Transverse colon (tissue), 4 donors: ENCODE measurements around the gene DNAJC5. TPM values are rescaled to one million over a fixed set of nuclear protein-coding genes. Genes with fewer than 3 reads are reported as not detected.
"Not testable (repeated sequence)": the region's sequence is repeated elsewhere in the genome, so short reads cannot be mapped to it uniquely, and the experiment has no call there.

ENCODE experiments used
- DNase-seq: peaks from one replicate; pipeline ENCODE4 v3.0.0-alpha.2; 2019
- H3K27ac ChIP-seq, 4 donors: fragments of 200-600 bp; sonication (generic); 2 replicates each; pipeline ENCODE4 v1.5.1; 2016 to 2018; ENCODE audit warnings: inconsistent platforms in 4 of 4
- H3K27me3 ChIP-seq: fragments of 200-600 bp; sonication (generic); 2 replicates; pipeline ENCODE4 v1.5.1; 2017; ENCODE audit warnings: inconsistent platforms
- H3K36me3 ChIP-seq, 4 donors: fragments of 200-600 bp; sonication (generic); 2 replicates each; pipeline ENCODE4 v1.5.1; 2017 to 2019; ENCODE audit warnings: inconsistent platforms in 4 of 4
- H3K4me1 ChIP-seq, 4 donors: fragments of 200-600 bp; sonication (generic); 2 replicates each; pipeline ENCODE4 v1.5.1; 2017 to 2020; ENCODE audit warnings: inconsistent platforms in 4 of 4
- H3K4me3 ChIP-seq, 4 donors: fragments of 200-600 bp; sonication (generic); 1 replicate in 1 of 4; 2 replicates in 3 of 4; pipeline versions ENCODE4 v1.5.1 to v1.6.1; 2017 to 2019; ENCODE audit warnings: inconsistent platforms in 4 of 4
- H3K9me3 ChIP-seq, 2 donors: fragments of 200-600 bp; sonication (generic); 2 replicates each; pipeline ENCODE4 v1.5.1; 2017 to 2019; ENCODE audit warnings: inconsistent platforms in 2 of 2
- EP300 ChIP-seq: sonication (generic); formaldehyde crosslinking; IDR thresholded peaks from one replicate; pipeline ENCODE4 v1.6.1; 2017; ENCODE audit warnings: antibody characterized with exemption, low read depth
- POLR2A ChIP-seq: fragments of 450-650 bp; IDR thresholded peaks from one replicate; pipeline ENCODE4 v1.6.1; 2016; ENCODE audit warnings: antibody characterized with exemption, mild to moderate bottlenecking, moderate library complexity
- POLR2AphosphoS5 ChIP-seq, 3 donors: sonication (generic); formaldehyde crosslinking; IDR thresholded peaks; one replicate each; pipeline ENCODE4 v1.6.1; 2016; ENCODE audit warnings: antibody characterized with exemption in 3 of 3
- WGBS, 2 donors: methylation state at CpG; one replicate each; pipeline ENCODE4 v1.1.5; 2018; ENCODE audit warnings: low coverage in 1 of 2; 5-methylcytosine and 5-hydroxymethylcytosine counted together
- in situ Hi-C, 4 donors: fragments of 200-750 bp; cut with MboI; loops; one replicate each; pipeline versions ENCODE4 v1.15.0 to v1.15.1; 2017; ENCODE audit warnings: low sequenced_read_pairs in 3 of 4, low pct_ligation_motif_present in 1 of 4, low pct_unique_long_range_greater_than_20kb in 1 of 4
- intact Hi-C: fragments of 100-400 bp; cut with DNase I; formaldehyde crosslinking; loops from one replicate; pipeline ENCODE4 v1.15.1; 2023; ENCODE audit warnings: low total_unique reads
- total RNA-seq, 4 donors: library from RNA; depleted of rRNA; stranded (reverse); fragments of >200 nt; gene quantifications; one replicate each; pipeline ENCODE4 v1.1.0, GENCODE V29; 2016
- TF ChIP-seq, protein P1 (sequence below), 5 experiments: fragments of 200-600 bp in 3 of 5; fragments of 450-650 bp in 2 of 5; sonication (generic) in 3 of 5; IDR thresholded peaks; 1 replicate in 2 of 5; 2 replicates in 3 of 5; pipeline ENCODE4 v1.5.1; 2016 to 2017; ENCODE audit warnings: antibody characterized with exemption in 5 of 5, inconsistent platforms in 3 of 5, mild to moderate bottlenecking in 2 of 5, moderate library complexity in 1 of 5

The DNAJC5 gene
- total RNA-seq, 4 donors from 2014 or later = 59.9 to 77.3 (median 71.4) TPM

DNA sequence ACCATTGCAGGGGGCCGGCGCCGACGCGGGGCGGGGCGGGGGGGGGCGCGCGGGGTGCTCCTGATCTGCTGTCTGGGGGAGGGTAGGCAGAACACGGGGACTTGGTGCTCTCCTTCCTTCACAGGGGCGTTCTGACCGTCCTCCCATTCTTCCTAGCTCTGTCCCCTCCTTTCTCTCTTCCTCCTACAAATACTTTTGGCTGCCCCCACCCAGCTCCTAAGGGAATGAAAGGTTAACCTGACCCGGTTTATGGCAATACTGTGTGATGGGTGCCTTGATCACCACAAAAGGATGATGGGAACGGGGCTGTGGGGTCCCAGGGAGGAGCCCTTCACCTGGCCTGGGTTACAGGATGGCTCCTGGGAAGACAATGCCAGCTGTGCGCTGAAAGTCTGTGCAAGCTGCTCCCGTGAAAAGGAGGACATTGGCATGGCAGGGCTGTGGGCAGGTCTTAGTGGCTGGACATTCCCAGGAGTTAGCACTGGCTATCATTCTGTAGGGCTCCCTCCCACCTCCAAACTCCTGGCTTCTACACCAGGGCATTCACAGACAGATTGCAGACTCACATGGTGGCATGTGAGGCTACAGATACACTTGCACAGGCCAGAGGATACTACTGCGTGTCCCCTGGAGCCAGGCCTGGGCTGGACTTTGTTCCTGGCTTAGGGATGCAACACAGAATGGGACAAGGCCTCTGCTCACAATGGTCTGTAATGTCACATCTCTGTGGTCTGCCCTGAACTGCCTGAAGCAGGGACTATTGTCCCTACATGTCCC lies 31.7 kb upstream of the DNAJC5 start:
- DNase-seq = no peak
- H3K36me3 ChIP-seq = no peaks in the 10 kb centered on the region
- H3K9me3 ChIP-seq = no peaks in the 10 kb centered on the region
- peaks cover 20 to 36% (median 25%) of the 10 kb centered on the region in 4 donors for H3K4me1 ChIP-seq
- intact Hi-C loops (no loop called here), in situ Hi-C loops (no loop called here)
- peak overlapping the region in 2 of 4 donors; percentile 77 to 92 for H3K4me3 ChIP-seq
- 88% methylated on average over 18 of the region's 18 CpGs; no CpG with 5 or more reads in 1 of the 2 donors for WGBS, 2 donors
- TF ChIP-seq POLR2AphosphoS5 (IDR thresholded peaks at IDR 0.05) = no peak
- no peak for TF ChIP-seq POLR2A
- no peak for TF ChIP-seq EP300
- TF ChIP-seq, protein P1, sequence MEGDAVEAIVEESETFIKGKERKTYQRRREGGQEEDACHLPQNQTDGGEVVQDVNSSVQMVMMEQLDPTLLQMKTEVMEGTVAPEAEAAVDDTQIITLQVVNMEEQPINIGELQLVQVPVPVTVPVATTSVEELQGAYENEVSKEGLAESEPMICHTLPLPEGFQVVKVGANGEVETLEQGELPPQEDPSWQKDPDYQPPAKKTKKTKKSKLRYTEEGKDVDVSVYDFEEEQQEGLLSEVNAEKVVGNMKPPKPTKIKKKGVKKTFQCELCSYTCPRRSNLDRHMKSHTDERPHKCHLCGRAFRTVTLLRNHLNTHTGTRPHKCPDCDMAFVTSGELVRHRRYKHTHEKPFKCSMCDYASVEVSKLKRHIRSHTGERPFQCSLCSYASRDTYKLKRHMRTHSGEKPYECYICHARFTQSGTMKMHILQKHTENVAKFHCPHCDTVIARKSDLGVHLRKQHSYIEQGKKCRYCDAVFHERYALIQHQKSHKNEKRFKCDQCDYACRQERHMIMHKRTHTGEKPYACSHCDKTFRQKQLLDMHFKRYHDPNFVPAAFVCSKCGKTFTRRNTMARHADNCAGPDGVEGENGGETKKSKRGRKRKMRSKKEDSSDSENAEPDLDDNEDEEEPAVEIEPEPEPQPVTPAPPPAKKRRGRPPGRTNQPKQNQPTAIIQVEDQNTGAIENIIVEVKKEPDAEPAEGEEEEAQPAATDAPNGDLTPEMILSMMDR (IDR thresholded peaks at IDR 0.05) = no peak
- H3K27ac ChIP-seq = peak overlapping the region; percentile 92 to 96 (median 94)
- peaks cover 6% of the 10 kb centered on the region for H3K27me3 ChIP-seq

DNA sequence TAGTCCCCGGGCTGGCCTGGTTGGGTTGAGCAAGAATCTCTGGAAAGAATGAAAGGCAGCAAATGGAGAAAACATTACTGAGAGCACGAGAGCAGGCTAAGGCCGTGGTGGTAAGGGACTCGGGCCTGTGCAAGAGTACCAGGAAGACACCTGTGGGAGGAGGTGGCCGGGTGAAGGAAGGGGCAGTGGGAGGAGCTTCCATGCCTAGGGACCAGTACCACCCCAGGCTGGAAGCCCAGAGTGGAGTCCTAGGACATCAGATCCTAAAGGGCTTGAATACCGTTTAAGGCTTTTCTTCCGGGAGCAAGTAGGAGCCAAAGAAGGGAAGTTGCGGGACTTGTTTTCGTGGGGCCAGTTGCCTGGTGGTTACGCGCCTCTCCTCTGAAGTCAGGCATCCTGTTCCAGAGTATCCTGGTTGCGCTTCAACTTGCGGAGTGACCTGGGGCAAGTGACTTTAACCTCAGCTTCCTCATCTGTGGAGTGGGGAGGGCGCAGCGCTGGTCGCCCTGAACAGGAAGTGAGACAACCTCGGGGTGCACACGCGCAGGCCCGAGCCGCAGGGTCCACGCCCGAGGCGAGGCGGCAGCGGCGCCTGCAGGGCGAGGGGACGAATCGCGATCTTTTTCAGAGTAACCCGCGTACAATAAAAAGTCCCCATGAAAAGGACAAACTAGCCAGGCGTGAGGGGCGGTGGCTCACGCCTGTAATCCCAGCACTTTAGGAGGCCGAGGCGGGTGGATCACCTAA lies 31.0 kb upstream of the DNAJC5 start:
- Histone ChIP-seq H3K9me3 (no peaks in the 10 kb centered on the region), H3K27ac (peak overlapping the region; percentile 92 to 96 (median 94)), H3K4me3 (peak overlapping the region; percentile 77 to 92 (median 86)), H3K36me3 (peaks cover 0 to 4% (median 1%) of the 10 kb centered on the region in 4 donors), H3K4me1 (peaks cover 19 to 29% (median 22%) of the 10 kb centered on the region in 4 donors), H3K27me3 (no peaks in the 10 kb centered on the region)
- WGBS, 2 donors = 4 to 8% methylated on average over 5 to 31 of the region's 38 CpGs
- DNase-seq = peak; percentile 91
- intact Hi-C loops = no loop called here
- in situ Hi-C loops = no loop called here
- TF ChIP-seq POLR2A = no peak
- TF ChIP-seq, protein P1 (IDR thresholded peaks at IDR 0.05) = peak; percentile 46 to 75 (median 61)
- TF ChIP-seq POLR2AphosphoS5 (IDR thresholded peaks at IDR 0.05) = peak; percentile 46 to 81 (median 69)
- TF ChIP-seq EP300 = no peak

DNA sequence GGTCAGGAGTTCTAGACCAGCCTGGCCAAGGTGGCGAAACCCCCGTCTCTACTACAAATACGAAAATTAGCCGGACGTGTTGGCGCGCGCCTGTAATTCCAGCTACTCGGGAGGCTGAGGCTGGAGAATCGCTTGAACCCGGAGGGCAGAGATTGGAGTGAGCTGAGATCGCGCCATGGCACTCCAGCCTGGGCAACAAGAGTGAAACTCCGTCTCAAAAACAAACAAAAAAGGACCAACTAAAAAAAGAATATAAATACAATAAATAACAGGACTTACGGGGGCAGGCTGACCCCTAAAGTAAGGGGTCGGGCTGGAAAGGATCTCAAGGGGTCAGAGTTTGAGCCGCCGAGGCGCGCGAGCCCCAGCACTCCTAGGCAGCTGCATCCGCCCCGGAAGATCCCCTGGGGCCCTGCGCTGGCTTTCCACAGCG lies 30.4 kb upstream of the DNAJC5 start:
- TF ChIP-seq POLR2A (no peak), POLR2AphosphoS5 (IDR thresholded peaks at IDR 0.05) (no peak), EP300 (no peak)
- TF ChIP-seq, protein P1 (IDR thresholded peaks at IDR 0.05) = peak in 1 of 5 experiments; percentile 12
- in situ Hi-C loops (no loop called here), intact Hi-C loops (no loop called here)
- no peak for DNase-seq
- Histone ChIP-seq H3K27me3 (no peaks in the 10 kb centered on the region), H3K36me3 (peaks cover 0 to 10% (median 4%) of the 10 kb centered on the region in 4 donors), H3K27ac (peak overlapping the region; percentile 92 to 96 (median 94)), H3K4me3 (peak overlapping the region; percentile 77 to 92 (median 86)), H3K9me3 (no peaks in the 10 kb centered on the region), H3K4me1 (peaks cover 19 to 24% (median 22%) of the 10 kb centered on the region in 4 donors)
- WGBS, 2 donors = 0% methylated on average over 4 to 25 of the region's 25 CpGs

DNA sequence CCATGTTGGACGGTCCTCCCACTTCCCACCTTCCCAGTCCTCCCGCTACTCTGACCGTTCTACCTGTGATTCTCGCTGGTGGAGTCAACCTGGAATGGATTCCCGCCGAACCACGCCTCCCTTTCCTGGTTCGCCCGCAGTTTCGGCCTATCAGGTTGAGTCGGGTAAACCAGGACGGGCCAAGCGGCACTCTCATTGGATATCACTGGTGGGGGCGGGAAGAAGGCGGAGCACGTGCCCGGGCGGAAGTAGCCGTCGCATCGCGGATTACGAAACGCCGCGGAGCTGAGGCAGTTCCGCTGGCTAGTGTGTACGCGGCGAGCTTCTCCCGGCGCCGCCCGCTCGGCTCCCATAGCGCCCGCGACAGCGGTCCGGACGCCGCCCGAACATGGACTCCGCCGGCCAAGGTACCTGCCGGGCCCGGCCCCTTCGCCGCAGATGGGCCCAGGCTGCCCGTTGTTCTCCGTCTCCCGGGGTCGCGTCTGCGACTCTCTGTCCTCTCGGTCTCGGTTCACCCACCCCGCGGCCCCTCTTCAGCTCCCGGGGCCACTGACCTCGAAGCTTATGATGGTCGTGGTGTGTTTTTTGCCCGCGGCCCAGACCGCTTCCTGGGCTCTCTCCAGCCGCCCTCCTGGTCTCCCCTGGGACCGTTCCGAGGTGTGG lies 29.8 kb upstream of the DNAJC5 start, which contains the start of gene TPD52L2:
TSS of gene TPD52L2 (plus strand) at position 293 of the 663 bp plus-strand sequence. CDS start at position 389, 96 bp downstream.
- Histone ChIP-seq H3K4me3 (peak within 1 kb of the TSS; percentile 77 to 92 (median 86)), H3K4me1 (peaks cover 19 to 24% (median 22%) of the 10 kb centered on the region in 4 donors), H3K9me3 (no peaks in the 10 kb centered on the region), H3K36me3 (peaks cover 0 to 16% (median 7%) of the 10 kb centered on the region in 4 donors), H3K27me3 (no peaks in the 10 kb centered on the region), H3K27ac (peak within 1 kb of the TSS; percentile 92 to 96 (median 94))
- WGBS, 2 donors = 1% methylated on average over 46 of the region's 68 CpGs; no CpG with 5 or more reads in 1 of the 2 donors
- TF ChIP-seq EP300 (no peak), POLR2A (peak; percentile 97), POLR2AphosphoS5 (IDR thresholded peaks at IDR 0.05) (peak; percentile 93 to 97 (median 94))
- TF ChIP-seq, protein P1 (IDR thresholded peaks at IDR 0.05) = no peak
- in situ Hi-C loops = no loop called here
- intact Hi-C loops = no loop called here
- DNase-seq = peak; percentile 99

DNA sequence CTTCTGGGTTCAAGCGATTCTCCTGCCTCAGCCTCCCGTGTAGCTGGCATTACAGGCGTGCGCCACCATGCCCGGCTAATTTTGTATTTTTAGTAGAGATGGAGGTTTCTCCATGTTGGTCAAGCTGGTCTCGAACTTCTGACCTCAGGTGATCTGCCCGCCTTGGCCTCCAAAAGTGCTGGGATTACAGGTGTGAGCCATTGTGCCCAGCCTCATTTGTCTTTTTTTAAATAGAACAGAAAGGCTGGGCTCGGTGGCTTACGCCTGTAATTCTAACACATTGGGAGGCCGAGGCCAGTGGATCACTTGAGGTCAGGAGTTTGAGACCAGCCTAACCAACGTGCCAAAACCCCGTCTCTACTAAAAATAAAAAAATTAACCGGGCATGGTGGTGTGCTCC lies 27.9 kb upstream of the DNAJC5 start:
- H3K27ac ChIP-seq, H3K27me3 ChIP-seq, DNase-seq, H3K4me3 ChIP-seq, H3K9me3 ChIP-seq, in situ Hi-C loops: not testable (repeated sequence)
- intact Hi-C loops = loop anchor here (2.0 kb wide), 1 partner anchor 286 kb away; no protein-coding TSS in a partner anchor
- Histone ChIP-seq H3K36me3 (peaks cover 0 to 29% (median 13%) of the 10 kb centered on the region in 4 donors), H3K4me1 (peaks cover 19 to 24% (median 22%) of the 10 kb centered on the region in 4 donors)
- 90 to 92% methylated on average over 4 to 13 of the region's 13 CpGs for WGBS, 2 donors
